SK-N-SH (cell line): Measurements from ENCODE around the gene CCDC38.

Source experiments
- CTCF ChIP-seq: fragments of 200-600 bp; sonication (generic); IDR thresholded peaks from 2 replicates; pipeline ENCODE4 v1.6.1; 2017; ENCODE audit warnings: antibody characterized with exemption, mild to moderate bottlenecking, moderate library complexity
- EP300 ChIP-seq, 2 experiments: IDR thresholded peaks; 2 replicates each; pipeline versions ENCODE4 v1.4.0 to v1.6.1; 2012; ENCODE audit warnings: borderline replicate concordance in 1 of 2, low read depth in 1 of 2, low read length in 1 of 2
- EZH2phosphoT487 ChIP-seq: fragments of 200-600 bp; sonication (generic); IDR thresholded peaks from 2 replicates; pipeline ENCODE4 v1.6.1; 2017; ENCODE audit warnings: low read depth, mixed run types, mild to moderate bottlenecking, antibody characterized with exemption, moderate library complexity, borderline replicate concordance
- NRF1 ChIP-seq: IDR thresholded peaks from 2 replicates; pipeline ENCODE4 v1.6.1; 2012; ENCODE audit warnings: low read depth, mild to moderate bottlenecking, low read length
- POLR2AphosphoS5 ChIP-seq: IDR thresholded peaks from 2 replicates; pipeline ENCODE4 v1.6.1; 2012; ENCODE audit warnings: low read depth, low read length
- RAD21 ChIP-seq: IDR thresholded peaks from 2 replicates; pipeline ENCODE4 v1.6.1; 2012; ENCODE audit warnings: mild to moderate bottlenecking, low read length
- RCOR1 ChIP-seq: fragments of 150-350 bp; IDR thresholded peaks from 2 replicates; pipeline ENCODE4 v1.6.1; 2017; ENCODE audit warnings: antibody characterized with exemption, low read length
- REST ChIP-seq: IDR thresholded peaks from 2 replicates; pipeline ENCODE4 v1.6.1; 2012; ENCODE audit warnings: mild to moderate bottlenecking, low read depth, low read length, moderate library complexity
- SIN3A ChIP-seq: IDR thresholded peaks from 2 replicates; pipeline ENCODE4 v1.6.1; 2012; ENCODE audit warnings: low read depth, mild to moderate bottlenecking, low read length, moderate library complexity, borderline replicate concordance
- TAF1 ChIP-seq: IDR thresholded peaks from 2 replicates; pipeline ENCODE4 v1.6.1; 2012; ENCODE audit warnings: low read depth, mild to moderate bottlenecking, low read length, moderate library complexity, borderline replicate concordance
- USF2 ChIP-seq: fragments of 150-350 bp; IDR thresholded peaks from 2 replicates; pipeline ENCODE4 v1.6.1; 2017; ENCODE audit warnings: antibody characterized with exemption, low read length, low read depth, borderline replicate concordance

- TF ChIP-seq CTCF, result no peak
- no peak for TF ChIP-seq REST
- TF ChIP-seq SIN3A, result no peak
- TF ChIP-seq USF2, result no peak
- no peak for TF ChIP-seq RCOR1
- TF ChIP-seq NRF1, result no peak
- no peak for TF ChIP-seq POLR2AphosphoS5
- TF ChIP-seq TAF1, result no peak
- no peak for TF ChIP-seq RAD21
- TF ChIP-seq EZH2phosphoT487, result no peak
- TF ChIP-seq EP300 (IDR thresholded peaks at IDR 0.05; ENCODE audit: borderline replicate concordance in 1 of 2, low read depth in 1 of 2, low read length in 1 of 2), result no peak
Observed at GRCh38 chr12:95975491-95975890, 33.1 kb upstream of the CCDC38 start.
